Endometrial microvascular endothelial cells (primary cell): ENCODE results near the gene GALNT12. TPM values are rescaled to one million over a fixed set of nuclear protein-coding genes. Genes with fewer than 3 reads are reported as not detected.

Source experiments
- in situ Hi-C: cut with HindIII; loops from 2 replicates; pipeline ENCODE4 v1.10.0; 2017; ENCODE audit warnings: low sequenced_read_pairs, low pct_unique_long_range_greater_than_20kb; ENCODE audit errors: inconsistent ontology term
- total RNA-seq: library from RNA; depleted of rRNA; stranded (reverse); fragments of >200 nt; gene quantifications from one replicate; pipeline ENCODE4 v1.2.3, GENCODE V29; 2015; ENCODE audit errors: inconsistent ontology term

Gene GALNT12
- total RNA-seq, 1 donor from 2014 or later: 12.8 TPM

DNA sequence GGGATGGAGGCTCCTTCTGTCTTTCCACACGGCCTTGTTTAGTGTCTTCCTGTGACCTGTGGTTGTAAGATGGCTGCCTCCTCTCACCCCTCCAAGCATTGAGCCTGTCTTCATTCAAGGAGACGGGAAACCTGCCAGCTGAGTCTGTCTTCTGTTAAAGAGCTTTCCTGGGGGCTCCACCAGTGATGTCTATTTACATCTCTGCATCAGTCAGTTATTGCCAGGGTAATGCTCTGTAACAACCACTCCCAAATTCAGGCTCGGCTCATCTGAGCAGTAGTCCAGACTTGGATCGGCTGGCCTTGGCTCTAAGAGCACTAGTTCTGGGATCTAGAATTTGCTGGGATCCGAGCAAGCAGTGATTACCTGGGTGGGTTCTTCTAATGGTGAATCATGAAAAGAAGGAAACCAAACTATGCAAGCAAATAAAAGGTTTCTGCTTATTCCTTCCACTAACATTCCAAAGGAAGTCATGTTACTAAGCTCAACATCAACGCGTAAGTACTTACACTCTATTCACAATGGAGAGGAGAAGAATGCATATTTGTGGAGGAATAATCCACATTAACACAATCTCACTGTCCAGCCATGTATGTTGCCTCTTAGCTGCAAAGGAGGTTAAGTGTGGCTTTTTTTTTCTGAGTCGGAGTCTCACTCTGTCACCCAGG lies 61.7 kb downstream of the GALNT12 start:
- in situ Hi-C loops: no loop called here

DNA sequence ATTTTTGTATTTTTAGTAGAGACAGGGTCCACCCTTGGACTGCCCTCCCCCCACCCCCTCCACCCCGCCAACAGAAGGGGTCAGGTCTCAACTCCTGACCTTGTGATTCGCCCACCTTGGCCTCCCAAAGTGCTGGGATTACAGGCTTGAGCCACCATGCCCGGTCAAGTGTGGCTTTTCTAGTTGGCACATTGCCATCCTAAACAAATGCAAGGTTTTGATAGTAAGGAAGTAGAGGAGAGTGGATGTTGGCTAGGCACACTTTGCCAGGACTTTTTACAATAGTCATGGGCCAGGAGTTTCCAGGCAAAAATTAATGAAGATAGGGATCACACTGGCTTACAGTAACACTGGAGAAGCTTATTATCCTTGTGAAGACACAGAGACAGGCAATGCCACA lies 62.4 kb downstream of the GALNT12 start:
- in situ Hi-C loops: no loop called here

DNA sequence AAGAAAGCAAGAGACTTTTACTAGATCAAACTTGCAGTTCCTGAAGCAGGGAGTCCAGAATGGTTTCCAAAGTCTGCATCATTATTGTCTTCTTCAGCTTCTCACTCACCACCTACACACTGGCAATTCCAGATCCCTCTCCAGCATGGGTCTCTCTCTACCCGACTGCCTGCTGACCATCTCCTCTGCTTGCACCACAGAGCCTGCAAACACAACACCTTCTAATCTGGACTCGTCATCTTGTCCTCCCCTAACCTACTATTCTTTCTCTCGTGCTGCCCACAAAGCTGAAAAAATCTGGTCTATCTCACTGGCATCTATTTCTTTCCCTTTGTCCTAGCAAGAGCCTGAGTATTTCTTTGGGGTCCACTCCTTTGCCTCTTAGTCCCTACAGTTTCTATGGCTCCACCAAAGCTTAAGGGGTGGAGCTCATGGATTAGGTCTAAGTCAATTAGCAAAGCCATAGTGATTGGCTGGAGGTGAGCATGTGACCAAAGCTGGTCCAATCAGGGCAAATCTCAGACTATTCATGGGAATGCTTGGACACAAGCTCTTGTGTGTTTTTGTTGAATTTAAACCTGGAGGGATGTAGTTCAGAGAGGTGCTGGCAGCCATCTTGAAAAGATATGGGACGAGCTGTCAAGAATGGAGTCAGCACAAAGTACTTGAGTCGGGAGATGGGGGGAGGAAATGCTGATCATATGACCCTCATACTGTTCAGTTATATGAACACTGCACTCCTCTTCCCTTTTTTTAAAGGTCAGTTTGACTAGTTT lies 63.5 kb downstream of the GALNT12 start:
- in situ Hi-C loops: no loop called here

DNA sequence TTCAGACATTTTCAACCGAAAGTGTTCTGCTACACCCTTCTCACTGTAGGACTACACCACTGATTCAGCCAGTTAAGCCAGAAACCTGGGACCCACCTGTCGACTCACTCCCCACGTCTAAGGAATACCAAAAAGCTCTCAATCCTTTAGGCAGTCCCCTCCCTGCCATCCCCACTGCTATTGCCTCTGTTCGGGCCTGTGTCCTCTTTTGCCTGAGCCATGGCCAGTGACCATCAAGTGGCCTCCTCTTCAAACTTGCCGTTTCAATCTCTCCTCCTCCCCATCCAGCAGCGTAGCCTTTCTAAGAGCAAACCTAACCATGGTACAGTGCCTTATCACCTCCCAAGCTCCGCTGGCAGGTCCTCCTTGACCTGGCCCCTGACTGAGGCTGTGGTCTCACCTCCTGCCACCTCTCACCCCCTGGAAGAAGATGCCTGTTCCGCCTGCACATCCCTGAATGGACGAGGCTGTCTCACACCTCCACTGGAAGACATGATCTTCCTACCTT lies 64.1 kb downstream of the GALNT12 start:
- in situ Hi-C loops: no loop called here

DNA sequence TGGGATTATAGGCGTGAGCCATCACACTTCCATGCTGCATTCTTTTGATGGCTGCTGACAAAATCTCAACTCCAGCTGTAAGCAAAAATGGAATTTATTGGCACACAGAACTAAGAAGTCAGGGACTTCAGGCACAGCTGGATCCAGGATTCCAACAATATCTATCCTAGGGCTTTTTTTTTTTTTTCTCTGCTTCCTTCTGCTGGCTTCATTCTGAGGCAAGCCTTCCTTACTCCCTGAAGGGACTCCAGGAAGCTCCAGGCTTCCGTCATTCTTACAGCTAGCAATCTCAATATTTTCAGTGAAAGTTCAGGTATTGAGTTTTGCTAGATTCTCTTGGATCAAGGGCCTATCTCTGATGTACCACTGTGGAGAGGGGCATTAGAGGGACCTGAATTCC lies 66.1 kb downstream of the GALNT12 start:
- in situ Hi-C loops: no loop called here

DNA sequence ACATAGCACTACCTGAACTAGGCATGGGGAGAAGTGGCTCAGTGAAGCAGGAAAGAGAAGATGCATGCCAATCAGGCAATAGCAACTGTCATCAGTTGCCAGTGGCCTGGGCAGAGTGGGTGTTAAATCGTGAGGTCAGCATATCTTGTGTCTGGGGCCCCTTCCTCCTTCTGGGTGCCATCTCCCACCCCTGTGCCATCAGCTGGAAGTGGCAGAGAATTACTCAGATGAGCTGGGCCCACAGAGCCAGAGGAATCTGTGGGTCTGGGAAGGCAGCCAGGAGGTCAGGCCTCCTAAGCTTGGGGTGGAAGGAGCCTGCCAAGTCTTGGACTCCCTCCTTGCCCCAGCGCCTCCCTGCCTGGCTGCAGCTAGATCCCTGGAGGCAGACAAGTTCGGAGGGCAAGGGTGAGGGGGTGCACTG lies 66.5 kb downstream of the GALNT12 start:
- in situ Hi-C loops: no loop called here

DNA sequence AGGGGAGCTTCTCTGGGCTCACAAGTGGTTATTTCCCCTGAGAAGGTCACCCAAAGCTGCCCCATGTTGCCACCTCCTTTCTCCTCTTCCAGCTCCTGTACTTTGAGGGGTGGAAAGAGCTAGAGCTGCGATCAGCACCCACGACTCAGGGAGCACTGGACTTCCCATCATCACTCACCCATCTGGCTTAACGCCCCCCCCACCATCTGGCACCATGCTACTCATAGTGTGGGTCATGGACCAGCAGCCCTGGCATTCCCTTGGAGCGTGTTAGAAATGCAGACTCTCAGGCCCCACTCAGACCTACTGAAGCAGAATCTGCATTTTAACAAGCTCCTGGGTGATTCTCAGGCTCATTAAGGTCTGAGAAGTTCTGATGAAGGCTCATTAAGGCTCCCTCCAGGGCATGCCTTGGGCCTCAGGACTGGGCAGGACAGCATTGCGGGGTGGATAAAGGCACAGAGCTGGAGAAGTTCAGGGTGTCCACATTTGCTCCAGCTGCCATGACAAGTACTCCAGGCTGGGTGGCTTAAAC lies 67.3 kb downstream of the GALNT12 start:
- in situ Hi-C loops: no loop called here

DNA sequence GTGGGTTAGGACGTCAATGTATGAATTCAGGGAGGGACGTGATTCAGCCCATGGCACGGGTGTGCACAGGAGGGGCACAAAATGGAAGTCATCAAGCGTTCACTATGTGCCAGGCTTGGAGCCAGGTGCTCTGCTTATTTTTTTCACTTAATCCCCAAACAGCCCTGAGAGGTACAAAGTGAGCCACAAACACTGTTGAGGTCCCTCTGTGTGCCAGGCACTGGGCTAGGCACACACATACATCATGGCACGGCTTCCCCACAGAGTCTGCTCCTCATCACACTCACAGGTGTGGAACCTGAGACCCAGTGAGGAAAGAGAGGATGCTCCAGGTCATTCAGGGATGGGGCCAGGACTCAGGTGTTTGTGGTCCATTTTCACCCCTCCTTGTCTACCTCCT lies 68.1 kb downstream of the GALNT12 start:
- in situ Hi-C loops: no loop called here

DNA sequence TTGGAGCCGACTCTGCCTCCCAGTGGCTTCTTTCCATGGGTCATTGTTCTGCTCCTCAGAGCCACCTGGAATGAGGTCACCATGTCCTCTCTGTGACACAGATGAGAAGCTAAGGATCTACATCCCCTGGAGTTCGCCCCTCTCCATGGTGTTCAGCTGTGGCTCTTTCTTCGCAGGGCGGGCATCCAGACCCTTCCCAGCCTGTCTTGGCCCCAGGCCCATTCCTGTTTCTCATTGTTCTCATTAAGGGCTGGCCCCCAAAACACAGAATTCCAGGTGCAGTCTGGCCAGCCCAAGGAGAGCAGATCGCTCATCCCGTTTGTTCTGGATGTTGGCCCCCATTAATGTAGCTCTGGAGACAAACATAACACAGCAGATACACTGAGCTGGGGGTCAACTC lies 69.8 kb downstream of the GALNT12 start:
- in situ Hi-C loops: no loop called here

DNA sequence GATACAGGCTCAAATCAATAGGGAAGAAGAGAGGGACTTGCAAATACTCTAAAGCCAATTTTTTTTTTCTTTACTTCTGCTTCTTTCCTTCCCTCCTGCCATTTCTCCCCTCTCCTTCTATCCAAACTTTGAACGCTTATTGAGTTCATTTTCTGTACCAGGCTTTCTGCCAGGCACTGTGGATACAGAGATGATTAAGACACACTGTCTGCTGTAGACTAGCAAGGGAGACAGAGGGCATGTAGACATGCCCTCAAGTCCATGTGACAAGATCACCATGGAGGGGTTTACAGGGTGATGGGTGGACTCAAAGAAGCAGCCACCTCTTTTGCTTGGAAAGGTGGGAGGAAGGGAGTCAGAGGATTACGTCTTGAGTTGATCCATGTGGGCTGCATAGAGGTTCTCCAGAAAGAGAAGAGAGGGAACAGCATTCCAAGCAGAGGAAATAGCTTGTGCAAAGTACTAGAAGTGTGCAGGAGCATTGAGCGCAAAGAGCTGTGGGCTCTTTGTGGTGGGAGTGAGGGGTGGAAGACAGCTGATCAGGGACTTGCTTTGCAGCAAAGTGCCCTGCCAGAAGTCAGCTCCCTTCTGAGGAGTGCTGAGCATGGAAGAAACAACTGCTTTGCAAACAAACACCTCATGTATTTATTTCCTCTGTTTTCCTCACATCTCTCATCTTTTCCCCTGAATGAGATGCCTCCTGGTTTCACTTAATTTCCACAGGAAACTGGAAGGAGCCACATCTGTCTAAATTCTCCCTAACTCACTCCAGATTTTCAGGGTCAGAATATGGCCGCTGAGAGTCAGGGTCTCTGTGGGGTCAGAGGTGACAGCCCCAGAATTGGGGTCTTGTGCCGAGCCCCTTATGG lies 71.9 kb downstream of the GALNT12 start:
- in situ Hi-C loops: no loop called here

DNA sequence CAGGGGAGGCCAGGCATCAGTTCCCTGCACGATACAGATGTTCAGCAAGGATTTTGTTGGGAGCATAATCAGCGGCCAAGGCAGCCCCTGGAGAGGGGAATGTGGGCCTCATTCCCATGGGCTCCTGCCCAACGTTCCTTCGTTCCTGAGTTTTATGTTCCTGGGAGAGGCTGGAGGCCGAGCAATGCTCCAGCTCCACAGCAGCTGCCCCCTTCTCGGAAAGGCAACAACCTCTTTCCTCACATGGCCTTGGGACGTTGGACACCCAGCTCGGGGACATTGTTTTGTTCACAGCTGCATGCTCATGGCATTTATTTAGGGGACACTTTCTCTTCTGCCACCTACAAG lies 72.5 kb downstream of the GALNT12 start:
- in situ Hi-C loops: no loop called here

DNA sequence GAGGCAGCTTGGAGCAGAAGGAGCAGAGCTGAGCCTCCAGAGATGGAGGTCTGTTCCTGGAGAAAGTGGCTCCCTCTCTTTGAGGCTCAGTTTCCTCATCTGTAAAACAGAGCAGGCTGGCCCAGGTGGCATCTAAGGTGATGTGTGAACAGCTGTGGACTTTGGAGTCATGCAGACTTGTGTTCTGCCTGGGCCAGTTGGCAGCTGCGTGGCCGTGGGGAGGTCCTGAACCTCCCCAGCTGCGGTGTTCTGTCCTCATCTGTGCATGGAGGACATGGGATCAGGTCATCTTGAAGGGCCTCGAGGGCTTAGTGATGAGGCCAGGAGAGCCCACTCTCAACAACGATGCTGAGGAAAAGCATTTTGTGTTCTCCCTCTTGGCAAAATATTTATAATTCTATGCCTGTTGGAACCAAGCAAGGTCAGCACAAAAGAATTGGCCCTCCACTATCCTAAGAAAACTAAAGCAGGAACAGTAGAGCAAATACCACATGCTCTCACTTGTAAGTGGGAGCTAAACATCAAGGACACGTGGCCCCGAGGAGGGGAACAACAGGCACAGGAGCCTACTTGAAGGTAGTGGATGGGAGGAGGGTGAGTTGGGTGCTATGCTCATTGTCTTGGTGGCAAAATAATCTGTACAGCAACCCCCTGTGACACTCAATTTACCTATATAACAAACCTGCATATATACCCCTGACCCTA lies 73.0 kb downstream of the GALNT12 start:
- in situ Hi-C loops: no loop called here

DNA sequence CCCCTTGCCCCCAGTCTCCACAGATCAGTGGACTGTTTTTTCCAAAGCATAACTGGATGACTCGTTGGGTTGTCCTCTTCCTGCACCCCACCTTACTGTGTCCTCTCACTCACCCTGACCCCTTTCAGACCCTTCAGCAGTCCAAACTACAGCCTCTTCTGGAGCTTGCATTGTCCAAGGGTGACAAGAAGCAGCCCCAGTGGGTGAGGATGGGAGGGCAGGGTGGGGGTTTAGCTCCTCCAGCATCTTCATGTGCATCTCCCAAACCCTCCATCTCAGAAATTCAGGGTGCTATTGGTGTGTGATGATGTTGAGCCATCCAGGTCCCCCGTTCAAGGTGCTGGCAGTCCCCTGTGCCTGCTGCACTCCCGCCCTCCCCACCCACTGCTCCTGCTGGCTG lies 73.9 kb downstream of the GALNT12 start:
- in situ Hi-C loops: no loop called here

DNA sequence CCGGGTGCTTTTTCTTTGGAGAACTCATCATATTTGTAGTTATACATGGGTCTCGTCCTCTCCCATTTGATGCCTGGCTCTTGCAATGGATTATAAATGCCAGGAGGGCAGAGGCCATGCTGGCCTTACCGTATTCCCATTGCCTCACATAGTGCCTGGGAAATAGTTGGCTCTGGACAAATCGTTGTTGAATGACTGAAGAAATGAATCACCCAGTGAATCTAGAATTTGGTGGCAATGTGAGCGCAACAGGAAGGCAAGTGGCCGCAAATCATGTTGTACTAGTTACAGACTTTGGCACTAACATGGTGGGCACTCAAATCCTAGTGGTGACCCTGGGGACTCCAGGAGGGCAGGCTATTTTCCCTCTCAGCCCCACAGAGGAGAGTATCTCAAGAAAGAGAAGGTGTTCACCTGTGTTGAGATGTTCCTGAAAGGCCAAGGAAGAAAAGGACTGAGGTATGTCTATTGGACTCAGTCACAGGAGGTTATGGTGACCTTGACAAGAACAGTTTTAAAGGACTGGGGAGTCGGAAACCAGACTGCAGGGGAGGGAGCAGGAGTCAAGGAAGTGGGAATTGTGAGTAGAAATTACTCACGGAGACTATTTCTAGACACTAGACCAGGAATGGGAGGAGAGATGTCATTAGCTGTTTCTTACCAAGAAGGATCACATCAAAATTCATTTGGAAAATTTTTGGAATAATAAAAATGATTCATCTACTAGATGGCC lies 74.5 kb downstream of the GALNT12 start:
- in situ Hi-C loops: no loop called here

DNA sequence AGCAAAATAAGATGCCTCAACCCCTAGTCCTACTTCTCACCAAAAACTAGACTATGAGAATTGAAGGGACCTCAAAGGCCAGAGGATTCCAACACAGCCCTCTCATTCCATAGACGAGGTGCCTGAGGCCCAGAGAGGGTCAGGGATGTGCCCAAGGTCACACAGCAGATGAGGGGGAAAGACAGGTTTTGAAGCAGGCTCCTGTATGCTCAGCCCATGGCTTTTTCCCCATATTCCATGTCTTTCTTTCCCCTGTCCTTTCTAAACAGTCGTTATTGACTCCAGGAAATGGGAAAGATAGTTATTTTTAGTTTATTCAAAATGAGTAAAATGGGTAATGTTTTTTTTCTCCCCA lies 75.1 kb downstream of the GALNT12 start:
- in situ Hi-C loops: no loop called here

DNA sequence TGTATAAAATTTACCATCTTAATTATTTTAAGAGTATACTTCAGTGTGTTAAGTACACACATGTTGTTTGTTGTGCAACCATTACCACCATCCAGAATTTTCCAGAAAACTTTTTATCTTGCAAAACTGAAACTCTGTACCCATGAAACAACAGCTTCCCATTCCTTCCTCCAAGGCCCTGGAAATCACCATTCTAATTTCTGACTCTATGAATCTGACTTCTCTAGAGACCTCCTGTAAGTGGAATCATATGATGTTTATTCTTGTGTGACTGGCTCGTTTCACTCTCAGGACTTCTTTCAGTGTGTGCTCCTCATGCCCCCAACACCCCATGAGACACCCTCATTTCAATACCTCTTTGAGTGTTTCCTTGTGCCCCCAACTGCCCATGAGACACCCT lies 75.8 kb downstream of the GALNT12 start:
- in situ Hi-C loops: no loop called here

DNA sequence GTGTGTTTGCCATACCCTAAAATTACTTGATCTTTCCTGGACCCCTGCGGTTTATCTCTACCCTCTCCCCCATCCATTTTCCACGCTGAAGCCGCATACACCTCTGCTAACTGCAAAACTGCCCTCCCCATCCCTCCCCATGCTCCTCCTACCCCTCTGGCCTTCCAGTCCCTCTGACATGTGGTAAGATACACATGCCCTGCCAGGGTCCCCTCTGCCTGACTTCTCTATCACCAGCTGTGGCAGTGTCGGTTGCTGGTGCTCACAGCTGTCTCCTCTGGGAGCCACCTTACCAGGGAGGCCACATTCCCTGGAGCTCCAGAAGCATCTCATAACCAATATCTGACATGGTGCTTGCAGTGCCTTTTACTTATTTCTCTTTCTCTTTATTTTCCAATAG lies 77.4 kb downstream of the GALNT12 start:
- in situ Hi-C loops: no loop called here

DNA sequence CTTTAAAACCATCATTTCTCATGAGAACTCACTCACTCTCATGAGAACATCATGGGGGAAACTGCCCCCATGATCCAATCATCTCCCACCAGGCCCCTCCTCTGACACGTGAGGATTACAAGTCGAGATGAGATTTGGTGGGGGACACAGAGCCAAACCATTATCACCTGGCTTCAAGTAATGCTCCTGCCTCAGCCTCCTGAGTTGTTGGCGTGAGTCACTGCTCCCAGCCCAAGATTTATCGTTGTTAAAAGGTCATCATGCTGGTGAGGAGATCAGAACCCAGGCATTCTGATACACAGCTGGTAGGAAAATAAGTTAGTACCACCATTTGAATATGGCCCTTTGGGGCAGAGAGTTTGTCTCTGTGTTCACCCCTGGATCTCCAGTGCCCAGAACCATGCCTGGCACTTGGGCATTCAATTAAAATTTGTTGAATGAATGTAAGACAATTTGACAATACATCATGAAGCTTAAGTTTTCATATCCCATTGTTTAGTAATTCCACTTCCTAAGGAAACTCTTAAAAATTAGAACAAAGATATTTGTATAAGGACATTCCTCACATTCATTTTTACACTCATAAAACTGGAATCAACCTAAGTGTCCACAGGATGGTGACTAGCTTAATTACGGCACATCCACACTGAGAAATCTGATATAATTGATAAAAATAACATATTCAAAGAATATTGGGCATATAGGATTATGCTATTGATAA lies 78.3 kb downstream of the GALNT12 start:
- in situ Hi-C loops: no loop called here
